22Rv1 (cell line): ENCODE results near the gene IER5.

Experiments
- H3K27ac ChIP-seq: fragments of 450-650 bp; 2 replicates; pipeline ENCODE4 v1.5.1; 2017
- CTCF ChIP-seq: fragments of 450-650 bp; IDR thresholded peaks from 2 replicates; pipeline ENCODE4 v1.5.1; 2017; ENCODE audit warnings: mild to moderate bottlenecking
- ZFX ChIP-seq: fragments of 450-650 bp; IDR thresholded peaks from 2 replicates; pipeline ENCODE4 v1.6.1; 2017; ENCODE audit warnings: antibody characterized with exemption, borderline replicate concordance

The IER5 gene

DNA sequence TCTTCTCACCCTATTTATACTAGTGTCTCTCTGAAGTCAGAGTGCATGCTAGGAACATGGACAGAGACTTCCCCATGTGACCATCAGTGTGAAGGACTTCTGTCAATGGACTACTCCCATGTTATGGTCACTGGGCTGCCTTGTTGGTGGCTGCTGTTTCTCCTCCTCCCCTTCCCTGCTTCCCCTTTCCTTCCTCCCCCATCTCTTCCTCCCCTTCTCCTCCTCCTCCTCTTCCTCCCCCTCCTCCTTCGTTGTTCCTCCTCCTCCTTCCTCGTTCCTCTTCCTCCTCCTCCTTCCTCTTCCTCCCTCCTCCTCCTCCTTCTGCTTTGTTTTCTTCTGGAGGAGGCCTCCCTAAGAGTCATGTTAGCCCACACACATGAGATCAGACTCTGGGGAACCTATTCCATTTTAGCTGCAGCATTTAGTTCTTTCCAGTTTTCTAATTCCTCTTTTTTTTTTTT, 35.8 kb downstream of the IER5 start:
- no peak overlapping the region for H3K27ac ChIP-seq
- TF ChIP-seq CTCF, result no peak
- TF ChIP-seq ZFX, result no peak

GRCh38 chr1:181126289-181126688, 37.8 kb downstream of the IER5 start:
- H3K27ac ChIP-seq, result peak overlapping the region; percentile 7
- TF ChIP-seq ZFX (no peak), CTCF (no peak)

GRCh38 chr1:181126871-181127587, 38.5 kb downstream of the IER5 start:
- H3K27ac ChIP-seq, result peak overlapping the region; percentile 7
- TF ChIP-seq ZFX, result no peak
- no peak for TF ChIP-seq CTCF

DNA sequence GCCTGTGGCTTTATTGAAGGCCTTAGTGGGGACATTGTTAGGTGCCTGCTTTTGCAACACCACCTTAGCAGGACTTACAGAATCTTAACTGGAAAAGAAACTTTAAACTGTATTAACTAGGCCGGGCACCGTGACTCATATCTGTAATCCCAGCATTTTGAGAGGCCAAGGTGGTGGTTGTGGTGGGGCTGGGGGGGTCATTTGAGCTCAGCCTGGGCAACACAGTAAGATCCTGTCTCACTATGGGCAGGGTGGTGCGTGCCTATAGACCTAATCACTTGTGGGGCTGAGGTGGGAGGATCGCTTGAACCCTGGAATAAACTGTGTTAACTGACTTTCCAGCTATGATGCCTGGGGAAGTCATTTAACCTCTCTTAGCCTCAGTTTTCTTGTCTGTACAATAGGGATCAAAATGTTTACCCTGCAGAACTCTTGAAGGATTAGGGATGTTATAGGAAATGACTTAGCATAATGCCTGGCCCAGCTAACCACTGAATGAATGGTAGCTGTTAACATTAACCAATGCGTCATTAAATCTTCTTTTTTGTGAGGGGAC, 39.5 kb downstream of the IER5 start:
- TF ChIP-seq CTCF, result no peak
- no peak for TF ChIP-seq ZFX
- H3K27ac ChIP-seq, result no peak overlapping the region

DNA sequence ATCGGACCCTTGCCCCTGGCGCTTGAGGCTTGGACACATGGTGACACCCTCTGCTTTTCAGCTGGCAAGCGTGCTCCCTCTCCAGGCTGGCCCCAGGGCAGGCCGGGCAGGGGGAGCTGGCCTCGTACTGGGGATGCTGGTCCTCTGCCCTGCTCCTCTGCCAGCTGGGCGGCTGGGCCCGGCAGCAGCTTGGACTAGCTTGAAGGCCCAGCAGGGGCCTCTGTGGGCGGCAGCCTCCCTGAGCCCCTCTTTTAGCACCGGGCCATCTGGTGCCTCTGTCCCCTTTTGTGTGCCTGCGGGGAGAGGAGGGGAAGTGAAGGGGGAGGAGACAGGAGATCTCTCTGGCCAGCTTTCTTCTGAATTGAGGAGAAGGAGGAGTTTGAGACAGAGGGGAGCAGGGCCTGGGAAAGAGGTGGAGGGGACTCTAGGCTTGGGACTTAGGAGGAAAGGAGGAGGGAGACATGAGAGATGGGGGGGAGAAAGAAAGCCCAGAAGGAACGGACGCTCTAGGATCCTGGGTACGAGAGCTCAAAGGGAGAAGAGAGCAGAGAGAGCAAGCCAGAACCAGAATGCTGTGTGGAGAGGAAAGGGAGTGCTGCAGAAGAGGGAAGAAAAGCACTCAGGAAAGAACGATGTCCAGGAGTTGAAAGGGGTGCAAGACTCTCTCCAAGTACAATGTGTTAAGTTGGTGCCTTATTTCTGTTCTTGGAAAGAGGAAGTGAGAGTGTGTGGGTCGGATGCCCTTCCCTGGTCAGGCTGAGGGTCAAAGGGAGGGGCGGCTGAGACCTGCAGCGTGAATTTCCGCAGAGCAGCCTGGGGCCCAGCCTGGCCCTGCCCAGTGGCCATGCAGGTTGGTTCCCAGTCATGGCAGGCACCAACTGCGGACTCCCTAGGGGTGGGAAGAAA, 40.3 kb downstream of the IER5 start:
- H3K27ac ChIP-seq, result no peak overlapping the region
- TF ChIP-seq ZFX (no peak), CTCF (no peak)

DNA sequence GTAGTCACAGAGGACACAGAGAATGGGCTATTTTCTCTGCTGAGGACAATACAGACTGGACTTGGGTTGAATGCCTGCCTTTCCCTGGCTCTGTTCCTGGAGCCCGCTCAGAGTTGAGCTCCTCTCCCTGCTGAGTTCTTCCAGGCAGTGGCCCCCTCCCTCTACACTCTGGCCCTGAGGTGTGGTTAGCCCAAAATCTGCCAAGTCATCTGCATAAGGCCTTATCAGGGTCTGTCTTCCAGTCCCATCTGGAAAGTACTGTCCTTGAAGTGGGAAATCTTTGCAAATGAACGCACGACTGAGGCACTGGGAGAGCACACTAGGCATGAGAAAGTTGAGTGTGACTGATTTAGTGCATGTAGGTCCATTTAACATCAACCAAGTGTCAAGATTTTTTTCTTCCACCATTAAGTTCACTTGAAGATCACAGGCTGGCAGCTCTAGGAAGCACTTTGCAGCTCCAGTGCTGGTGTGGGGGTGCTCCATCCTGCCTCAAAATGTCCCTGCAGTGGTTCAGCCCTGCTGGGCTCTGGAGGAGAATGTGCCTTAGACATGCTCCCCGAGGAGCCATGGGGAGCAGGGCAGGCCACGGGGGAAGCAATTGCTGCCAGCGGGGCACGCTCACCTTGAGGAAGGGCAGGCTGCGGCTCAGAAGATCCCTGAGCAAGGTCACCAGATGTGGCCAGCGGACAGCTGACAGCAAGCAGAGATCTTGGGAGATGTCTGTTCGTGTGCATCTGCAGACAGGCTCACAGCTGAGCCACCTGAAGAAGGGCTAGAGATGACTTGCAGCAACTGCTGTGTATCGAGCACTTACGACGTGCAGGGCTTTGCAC, 41.5 kb downstream of the IER5 start:
- no peak for TF ChIP-seq ZFX
- TF ChIP-seq CTCF, result no peak
- no peak overlapping the region for H3K27ac ChIP-seq
